Ectodermal cell (in vitro differentiated cells): ENCODE measurements around the gene ATP2B1.

ENCODE experiments used
- H3K27ac ChIP-seq: 2 replicates; pipeline ENCODE4 v1.7.0; 2013; ENCODE audit warnings: mild to moderate bottlenecking, low read depth, low read length; ENCODE audit not compliant: insufficient read depth, poor library complexity, severe bottlenecking
- H3K27me3 ChIP-seq: 2 replicates; pipeline ENCODE4 v1.7.0; 2013; ENCODE audit warnings: mild to moderate bottlenecking, low read length; ENCODE audit not compliant: insufficient read depth, control insufficient read depth, poor library complexity, severe bottlenecking
- H3K36me3 ChIP-seq: one replicate; pipeline ENCODE4 v1.7.0; 2013; ENCODE audit warnings: low read length; ENCODE audit not compliant: control insufficient read depth, insufficient read depth
- H3K4me1 ChIP-seq: one replicate; pipeline ENCODE4 v1.7.0; 2013; ENCODE audit warnings: low read length; ENCODE audit not compliant: control insufficient read depth, insufficient read depth
- H3K4me3 ChIP-seq: 2 replicates; pipeline ENCODE4 v1.7.0; 2013; ENCODE audit warnings: low read depth, low read length, control low read depth; ENCODE audit not compliant: insufficient read depth
- H3K9me3 ChIP-seq: 2 replicates; pipeline ENCODE4 v1.7.0; 2013; ENCODE audit warnings: mild to moderate bottlenecking, low read length, moderate library complexity; ENCODE audit not compliant: control insufficient read depth
- WGBS, 2 experiments: methylation state at CpG; one replicate each; pipeline ENCODE4 v1.1.7; 2013; ENCODE audit warnings: missing lambda C conversion rate in 2 of 2; 5-methylcytosine and 5-hydroxymethylcytosine counted together

ATP2B1 gene

DNA sequence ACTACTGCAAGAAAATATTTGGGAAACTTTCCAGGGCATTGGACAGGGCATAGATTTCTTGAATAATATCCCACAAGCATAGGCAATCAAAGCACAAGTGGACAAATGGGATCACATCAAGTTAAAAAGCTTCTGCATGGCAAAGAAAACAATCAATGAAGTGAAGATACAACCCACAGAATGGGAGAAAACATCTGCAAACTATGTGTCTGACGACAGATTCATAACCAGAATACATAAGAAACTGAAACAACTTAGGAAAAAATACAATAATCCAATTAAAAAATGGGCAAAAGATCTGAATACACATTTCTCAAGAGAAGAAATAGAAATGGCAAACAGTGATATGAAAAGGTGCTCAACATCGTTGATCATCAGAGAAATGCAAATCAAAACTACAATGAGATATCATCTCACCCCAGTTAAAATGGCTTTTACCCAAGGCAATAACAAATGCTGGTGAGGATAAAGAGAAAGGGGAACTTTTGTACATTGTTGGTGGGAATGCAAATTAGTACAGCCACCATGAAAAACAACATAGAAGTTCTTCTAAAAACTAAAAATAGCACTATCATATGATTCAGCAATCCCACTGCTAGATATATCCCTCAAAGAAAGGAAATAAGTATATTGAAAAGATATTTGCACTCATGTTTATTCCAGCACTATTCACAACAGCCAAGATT, 33.8 kb upstream of the ATP2B1 start:
- Histone ChIP-seq H3K36me3 (no peaks in the 10 kb centered on the region), H3K9me3 (no peaks in the 10 kb centered on the region), H3K27me3 (no peaks in the 10 kb centered on the region), H3K4me1 (no peaks in the 10 kb centered on the region), H3K4me3 (no peak overlapping the region), H3K27ac (no peak overlapping the region)
- 89 to 100% methylated on average over 1 to 2 of the region's 2 CpGs for WGBS, 2 experiments

DNA sequence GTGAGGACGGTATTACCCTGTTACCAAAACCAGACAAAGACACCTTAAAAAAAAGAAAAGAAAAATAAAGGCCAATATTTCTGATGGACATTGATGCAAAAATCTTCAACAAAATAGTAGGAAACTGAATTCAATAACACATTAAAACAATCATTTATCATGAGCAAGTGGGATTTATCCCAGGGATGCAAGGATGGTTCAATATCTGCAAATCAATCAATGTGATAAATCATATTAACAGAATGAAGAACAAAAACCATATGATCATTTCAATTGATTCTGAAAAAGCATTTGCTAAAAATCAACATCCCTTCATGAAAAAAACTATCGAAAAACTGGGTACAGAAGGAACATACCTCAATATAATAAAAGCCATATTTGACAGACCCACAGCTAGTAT, 32.3 kb upstream of the ATP2B1 start:
- Histone ChIP-seq H3K27ac (no peak overlapping the region), H3K4me3 (no peak overlapping the region), H3K9me3 (no peaks in the 10 kb centered on the region), H3K27me3 (no peaks in the 10 kb centered on the region), H3K36me3 (no peaks in the 10 kb centered on the region), H3K4me1 (no peaks in the 10 kb centered on the region)
- WGBS, 2 experiments = 100% methylated on average over 1 to 2 of the region's 2 CpGs

DNA sequence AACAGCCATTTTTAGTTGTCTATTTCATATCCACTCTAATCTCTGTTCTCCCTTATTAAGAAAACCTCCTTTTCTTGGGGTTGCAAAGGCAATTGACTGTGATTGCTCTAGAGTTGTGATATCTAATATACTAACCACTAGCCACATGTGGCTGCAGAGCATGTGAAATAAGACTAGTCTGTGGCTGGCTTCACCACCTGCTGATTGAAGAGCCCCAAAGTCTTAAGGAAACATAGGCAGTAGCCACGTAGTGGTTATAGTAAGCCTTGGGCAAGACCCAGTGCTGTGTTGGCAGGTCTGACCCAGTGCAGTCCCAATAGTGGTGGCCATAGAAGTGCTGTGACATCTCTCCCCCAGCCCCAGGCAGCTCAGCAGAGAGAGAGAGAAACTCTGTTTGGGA, 28.4 kb upstream of the ATP2B1 start:
- no peaks in the 10 kb centered on the region for H3K36me3 ChIP-seq
- no peaks in the 10 kb centered on the region for H3K4me1 ChIP-seq
- no peaks in the 10 kb centered on the region for H3K27me3 ChIP-seq
- H3K4me3 ChIP-seq = no peak overlapping the region
- H3K27ac ChIP-seq = no peak overlapping the region
- peaks cover 3% of the 10 kb centered on the region for H3K9me3 ChIP-seq
- 77 to 82% methylated on average over 1 of the region's 1 CpG for WGBS, 2 experiments

DNA sequence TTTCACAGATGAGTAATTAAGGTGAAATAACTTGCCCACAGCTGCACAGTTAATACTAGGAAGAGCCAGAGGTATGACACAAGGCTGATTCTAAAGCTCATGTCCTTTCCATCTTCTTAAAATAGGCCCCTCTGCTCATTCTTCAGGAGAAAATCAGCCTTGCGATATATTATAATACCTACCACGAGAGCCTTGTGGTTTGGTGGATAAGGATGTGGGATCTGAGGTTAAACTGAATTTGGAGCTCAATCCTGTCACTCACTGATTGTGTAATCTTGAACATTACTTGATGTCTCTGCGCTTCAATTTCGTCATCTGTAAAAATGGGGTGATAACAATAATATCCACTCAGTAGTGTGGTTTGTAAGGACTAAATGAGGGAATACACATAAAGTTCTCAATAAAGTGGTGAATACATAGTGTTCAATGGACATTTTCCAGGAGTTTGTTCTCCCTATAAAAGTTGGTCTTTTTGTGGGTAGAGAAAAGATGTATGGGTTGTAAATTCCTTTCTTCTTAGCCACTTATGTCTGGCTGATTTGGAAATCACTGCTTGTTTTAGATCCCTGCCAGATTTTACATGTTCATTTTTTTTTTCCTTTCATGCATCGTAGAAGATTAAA, 25.1 kb upstream of the ATP2B1 start:
- no peaks in the 10 kb centered on the region for H3K4me1 ChIP-seq
- no peaks in the 10 kb centered on the region for H3K27me3 ChIP-seq
- 93 to 100% methylated on average over 2 to 5 of the region's 5 CpGs for WGBS, 2 experiments
- H3K9me3 ChIP-seq = peaks cover 3% of the 10 kb centered on the region
- H3K27ac ChIP-seq = no peak overlapping the region
- no peaks in the 10 kb centered on the region for H3K36me3 ChIP-seq
- no peak overlapping the region for H3K4me3 ChIP-seq

DNA sequence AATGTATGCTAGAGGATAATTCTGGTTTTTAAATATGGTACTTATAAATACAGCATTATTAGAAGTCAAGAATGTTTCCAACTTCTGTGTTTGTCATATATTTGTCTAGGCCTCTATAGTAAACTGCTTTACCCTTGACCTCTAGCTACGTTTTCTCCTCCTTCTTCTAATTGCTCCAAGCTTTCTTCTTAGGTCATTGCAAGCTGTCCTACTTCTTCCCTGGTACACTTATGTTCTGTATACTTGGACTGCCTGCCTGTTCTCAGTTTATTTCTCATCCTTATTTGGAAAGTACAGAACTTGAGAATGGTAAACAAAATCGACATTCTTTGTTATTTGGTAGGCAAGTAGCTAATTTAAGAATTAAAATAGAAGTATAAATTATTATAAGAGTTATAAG, 23.9 kb upstream of the ATP2B1 start:
- Histone ChIP-seq H3K27ac (no peak overlapping the region), H3K4me3 (no peak overlapping the region), H3K27me3 (no peaks in the 10 kb centered on the region), H3K4me1 (no peaks in the 10 kb centered on the region), H3K36me3 (no peaks in the 10 kb centered on the region), H3K9me3 (peaks cover 3% of the 10 kb centered on the region)
- WGBS, 2 experiments = 80 to 95% methylated on average over 1 to 2 of the region's 2 CpGs

DNA sequence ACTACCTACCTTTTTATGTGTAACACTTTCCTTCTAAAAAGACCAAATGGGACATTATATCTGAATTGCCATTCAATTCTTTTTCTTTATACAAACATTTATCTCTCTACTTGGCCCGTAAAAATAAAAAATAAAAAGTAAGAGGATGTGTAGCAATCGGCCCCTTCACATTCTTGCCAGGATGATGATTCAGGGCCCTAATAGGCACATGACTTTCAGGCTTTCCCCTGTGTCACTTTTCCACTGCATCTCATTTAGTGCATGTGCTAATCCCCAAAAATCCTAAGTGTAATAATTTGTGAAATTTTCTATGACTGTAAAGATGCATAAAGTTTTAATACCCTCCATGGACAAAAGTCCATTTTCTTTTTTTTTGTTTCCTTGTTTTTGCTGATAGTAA, 23.0 kb upstream of the ATP2B1 start:
- peaks cover 3% of the 10 kb centered on the region for H3K9me3 ChIP-seq
- H3K36me3 ChIP-seq = no peaks in the 10 kb centered on the region
- no peaks in the 10 kb centered on the region for H3K27me3 ChIP-seq
- no peaks in the 10 kb centered on the region for H3K4me1 ChIP-seq
- WGBS, 2 experiments = 100% methylated on average over 2 of the region's 2 CpGs
- H3K4me3 ChIP-seq = no peak overlapping the region
- H3K27ac ChIP-seq = no peak overlapping the region

DNA sequence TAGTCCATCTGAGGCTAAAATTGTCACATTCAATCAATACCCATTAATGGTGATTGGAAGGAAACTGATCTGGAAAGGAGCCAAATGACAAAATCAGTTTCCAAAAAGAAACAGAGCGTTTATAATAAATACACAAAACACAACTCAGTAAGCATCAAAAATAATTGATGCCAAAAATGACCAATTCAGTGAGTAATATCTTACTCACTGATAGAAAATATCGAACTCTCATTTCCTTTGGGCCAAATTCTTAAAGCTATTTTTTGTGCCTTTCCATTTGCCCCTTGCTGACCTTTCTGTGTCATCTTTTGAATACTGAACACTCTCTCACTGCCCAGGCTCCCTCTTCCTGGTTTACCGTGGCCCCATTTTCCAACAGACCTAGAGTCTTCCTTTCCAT, 22.5 kb upstream of the ATP2B1 start:
- no peaks in the 10 kb centered on the region for H3K36me3 ChIP-seq
- H3K9me3 ChIP-seq = peaks cover 3% of the 10 kb centered on the region
- H3K27me3 ChIP-seq = no peaks in the 10 kb centered on the region
- H3K4me3 ChIP-seq = no peak overlapping the region
- no peak overlapping the region for H3K27ac ChIP-seq
- H3K4me1 ChIP-seq = no peaks in the 10 kb centered on the region
- 95 to 96% methylated on average over 3 of the region's 3 CpGs for WGBS, 2 experiments

DNA sequence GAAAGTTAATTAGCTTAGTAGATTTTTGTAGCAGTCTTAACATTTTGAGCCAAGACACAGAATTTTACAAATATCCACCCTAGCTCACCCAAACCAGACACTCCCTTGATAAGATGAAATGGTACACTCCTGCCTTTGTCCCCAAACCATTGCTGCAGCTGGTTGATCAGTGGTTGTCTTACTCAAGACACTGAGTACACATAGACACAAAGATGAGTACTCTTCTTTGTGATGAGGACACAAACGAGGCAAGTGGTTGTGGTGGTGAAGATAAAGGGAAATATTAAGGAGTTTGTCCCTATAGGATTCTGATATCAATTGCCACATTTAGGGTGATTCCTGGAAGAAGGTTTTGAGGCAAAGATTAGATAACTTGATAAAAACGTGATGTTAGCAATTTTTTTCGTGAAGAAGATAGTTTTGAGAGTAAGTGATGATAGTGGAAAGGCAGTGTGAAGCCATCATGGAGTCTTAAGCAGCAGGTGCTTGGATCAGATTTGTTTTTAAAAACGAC, 21.4 kb upstream of the ATP2B1 start:
- H3K4me3 ChIP-seq = no peak overlapping the region
- 85 to 90% methylated on average over 4 of the region's 4 CpGs for WGBS, 2 experiments
- H3K27ac ChIP-seq = no peak overlapping the region
- H3K27me3 ChIP-seq = no peaks in the 10 kb centered on the region
- peaks cover 3% of the 10 kb centered on the region for H3K9me3 ChIP-seq
- H3K36me3 ChIP-seq = no peaks in the 10 kb centered on the region
- no peaks in the 10 kb centered on the region for H3K4me1 ChIP-seq

DNA sequence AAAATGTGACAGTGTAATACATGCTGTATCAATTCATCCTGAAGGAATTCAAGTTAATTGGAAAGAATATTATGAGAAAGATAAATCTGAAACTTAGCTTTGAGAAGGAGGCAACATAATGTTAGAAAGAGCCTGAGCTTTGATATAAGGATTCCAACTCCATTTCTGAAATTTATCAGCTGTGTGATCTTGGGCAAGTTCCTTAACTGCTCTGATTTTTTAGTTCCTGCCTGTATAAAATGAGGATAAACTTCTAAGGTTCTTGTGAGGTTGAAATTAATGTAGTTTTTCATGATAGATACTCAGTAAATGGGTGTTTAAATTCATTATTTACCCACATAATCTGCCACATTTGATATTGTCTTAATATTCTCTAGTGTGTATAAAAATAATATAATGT, 14.6 kb upstream of the ATP2B1 start:
- no peaks in the 10 kb centered on the region for H3K36me3 ChIP-seq
- H3K27me3 ChIP-seq = no peaks in the 10 kb centered on the region
- H3K27ac ChIP-seq = no peak overlapping the region
- no peak overlapping the region for H3K4me3 ChIP-seq
- H3K4me1 ChIP-seq = no peaks in the 10 kb centered on the region
- no peaks in the 10 kb centered on the region for H3K9me3 ChIP-seq

DNA sequence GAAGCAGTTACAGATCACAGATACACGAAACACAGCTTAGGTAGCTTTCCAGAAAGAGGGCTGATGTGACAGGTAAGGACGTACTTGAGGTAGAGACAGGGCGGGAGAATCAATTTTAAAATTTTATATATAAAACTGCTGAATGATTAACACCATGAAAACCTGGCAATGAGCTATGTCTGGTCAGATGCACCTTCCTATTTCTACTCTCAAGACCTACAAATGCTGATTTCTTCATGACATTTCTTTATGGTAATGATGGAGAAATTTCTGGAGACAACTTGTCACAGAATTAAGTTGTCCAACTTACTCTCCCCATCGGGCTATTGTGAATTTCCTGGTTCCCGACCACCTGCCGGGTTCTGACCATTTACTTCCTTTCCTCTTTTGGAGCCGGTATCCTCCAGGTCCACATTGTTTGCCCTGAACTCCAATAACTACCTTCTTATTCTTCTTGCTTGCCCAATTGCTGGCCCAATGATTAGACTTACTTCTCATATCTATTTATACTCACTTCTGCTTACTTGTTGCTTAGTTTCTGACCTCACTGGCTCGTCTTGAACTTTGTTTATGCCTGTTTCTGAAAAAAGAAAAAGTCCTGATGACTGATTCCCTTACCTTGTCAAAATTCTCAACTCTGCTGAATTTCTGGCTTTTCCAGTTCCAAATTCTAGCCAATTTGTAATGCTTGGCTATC, 12.8 kb upstream of the ATP2B1 start:
- H3K4me3 ChIP-seq = no peak overlapping the region
- no peaks in the 10 kb centered on the region for H3K4me1 ChIP-seq
- 86 to 88% methylated on average over 6 of the region's 8 CpGs for WGBS, 2 experiments
- no peaks in the 10 kb centered on the region for H3K36me3 ChIP-seq
- H3K9me3 ChIP-seq = no peaks in the 10 kb centered on the region
- no peak overlapping the region for H3K27ac ChIP-seq
- no peaks in the 10 kb centered on the region for H3K27me3 ChIP-seq
